Vagina (tissue), 2 donors: ENCODE results near the gene ZIC1. TPM values are rescaled to one million over a fixed set of nuclear protein-coding genes. Genes with fewer than 3 reads are reported as not detected.

Experiments used
- DNase-seq, 2 donors: peaks; one replicate each; pipeline ENCODE4 v3.0.0-alpha.2; 2017; ENCODE audit errors: extremely low spot score in 2 of 2
- H3K27ac ChIP-seq: fragments of 200-600 bp; sonication (generic); one replicate; pipeline ENCODE4 v1.5.1; 2019
- H3K27me3 ChIP-seq: fragments of 200-600 bp; sonication (generic); one replicate; pipeline ENCODE4 v1.5.1; 2019
- H3K36me3 ChIP-seq, 2 donors: fragments of 200-600 bp; sonication (generic); one replicate each; pipeline ENCODE4 v1.5.1; 2017 to 2019
- H3K4me1 ChIP-seq: fragments of 200-600 bp; sonication (generic); one replicate; pipeline ENCODE4 v1.5.1; 2019
- H3K4me3 ChIP-seq, 2 donors: fragments of 200-600 bp; sonication (generic); 1 replicate in 1 of 2; 2 replicates in 1 of 2; pipeline ENCODE4 v1.5.1; 2016 to 2019
- H3K9me3 ChIP-seq: fragments of 200-600 bp; sonication (generic); one replicate; pipeline ENCODE4 v1.5.1; 2019
- POLR2A ChIP-seq, 2 donors: fragments of 450-650 bp; IDR thresholded peaks; one replicate each; pipeline ENCODE4 v1.6.1; 2017; ENCODE audit warnings: antibody characterized with exemption in 2 of 2, mild to moderate bottlenecking in 2 of 2, moderate library complexity in 2 of 2
- POLR2AphosphoS5 ChIP-seq, 2 donors: sonication (generic); formaldehyde crosslinking; IDR thresholded peaks; one replicate each; pipeline ENCODE4 v1.9.0; 2017; ENCODE audit warnings: antibody characterized with exemption in 2 of 2, mild to moderate bottlenecking in 2 of 2, low read depth in 1 of 2; ENCODE audit not compliant: insufficient read depth in 1 of 2
- intact Hi-C: fragments of 100-400 bp; cut with DNase I; formaldehyde crosslinking; loops from one replicate; pipeline ENCODE4 v1.15.1; 2023
- total RNA-seq: library from RNA; depleted of rRNA; stranded (reverse); fragments of >200 nt; gene quantifications from one replicate; pipeline ENCODE4 v1.2.3, GENCODE V29; 2016
- TF ChIP-seq, protein P1 (sequence below), 3 experiments: fragments of 450-650 bp in 2 of 3; fragments of 200-600 bp in 1 of 3; sonication (generic) in 1 of 3; IDR thresholded peaks; one replicate each; pipeline ENCODE4 v1.5.1; 2017 to 2019; ENCODE audit warnings: antibody characterized with exemption in 3 of 3, mild to moderate bottlenecking in 2 of 3, moderate library complexity in 2 of 3

ZIC1 gene
- total RNA-seq, 1 donor from 2014 or later = not detected

DNA sequence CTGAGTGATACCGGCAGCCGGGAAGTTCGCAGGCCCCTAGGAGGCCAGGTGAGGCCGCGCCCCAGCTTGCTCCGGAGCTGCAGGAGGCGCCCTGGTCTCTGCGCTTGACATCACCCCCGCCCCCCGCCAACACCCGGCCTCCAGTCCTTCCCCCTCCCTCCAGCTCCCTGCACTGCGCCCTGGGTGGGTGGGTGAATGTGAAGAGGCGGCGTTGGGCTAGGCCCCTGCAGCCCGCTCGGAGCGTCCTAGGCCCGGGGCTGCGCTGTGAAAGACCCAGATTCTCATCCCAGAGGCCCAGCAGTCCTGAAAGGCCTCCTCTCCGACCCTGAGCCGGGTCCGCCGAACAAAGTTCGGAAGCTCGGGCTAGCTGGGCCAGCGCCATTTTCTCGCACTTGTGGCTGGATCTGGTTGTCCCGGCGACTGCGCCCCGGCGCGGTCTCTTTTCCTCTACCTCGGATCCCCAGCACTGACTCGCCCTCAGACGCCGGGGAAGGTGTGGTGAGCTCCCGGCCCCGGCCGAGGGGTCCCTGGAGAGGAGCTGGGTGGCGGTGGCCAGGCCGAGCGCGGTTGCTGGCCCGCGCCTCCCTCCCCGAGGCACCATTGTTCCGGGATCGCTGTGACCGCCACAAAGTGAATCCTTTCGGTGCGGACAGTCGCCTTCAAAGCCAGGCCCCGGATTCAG lies 15.8 kb upstream of the ZIC1 start:
- no peaks in the 10 kb centered on the region for H3K36me3 ChIP-seq
- H3K4me3 ChIP-seq = peak overlapping the region; percentile 9 to 37
- peaks cover 39% of the 10 kb centered on the region for H3K27me3 ChIP-seq
- H3K9me3 ChIP-seq = no peaks in the 10 kb centered on the region
- peaks cover 38% of the 10 kb centered on the region for H3K4me1 ChIP-seq
- DNase-seq = peak in 1 of 2 donors; percentile 64
- TF ChIP-seq POLR2A (IDR thresholded peaks at IDR 0.05) (no peak), POLR2AphosphoS5 (IDR thresholded peaks at IDR 0.05; ENCODE audit: insufficient read depth in 1 of 2, low read depth in 1 of 2) (no peak)
- TF ChIP-seq, protein P1, sequence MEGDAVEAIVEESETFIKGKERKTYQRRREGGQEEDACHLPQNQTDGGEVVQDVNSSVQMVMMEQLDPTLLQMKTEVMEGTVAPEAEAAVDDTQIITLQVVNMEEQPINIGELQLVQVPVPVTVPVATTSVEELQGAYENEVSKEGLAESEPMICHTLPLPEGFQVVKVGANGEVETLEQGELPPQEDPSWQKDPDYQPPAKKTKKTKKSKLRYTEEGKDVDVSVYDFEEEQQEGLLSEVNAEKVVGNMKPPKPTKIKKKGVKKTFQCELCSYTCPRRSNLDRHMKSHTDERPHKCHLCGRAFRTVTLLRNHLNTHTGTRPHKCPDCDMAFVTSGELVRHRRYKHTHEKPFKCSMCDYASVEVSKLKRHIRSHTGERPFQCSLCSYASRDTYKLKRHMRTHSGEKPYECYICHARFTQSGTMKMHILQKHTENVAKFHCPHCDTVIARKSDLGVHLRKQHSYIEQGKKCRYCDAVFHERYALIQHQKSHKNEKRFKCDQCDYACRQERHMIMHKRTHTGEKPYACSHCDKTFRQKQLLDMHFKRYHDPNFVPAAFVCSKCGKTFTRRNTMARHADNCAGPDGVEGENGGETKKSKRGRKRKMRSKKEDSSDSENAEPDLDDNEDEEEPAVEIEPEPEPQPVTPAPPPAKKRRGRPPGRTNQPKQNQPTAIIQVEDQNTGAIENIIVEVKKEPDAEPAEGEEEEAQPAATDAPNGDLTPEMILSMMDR (IDR thresholded peaks at IDR 0.05) = no peak
- no peak overlapping the region for H3K27ac ChIP-seq
- intact Hi-C loops = no loop called here

DNA sequence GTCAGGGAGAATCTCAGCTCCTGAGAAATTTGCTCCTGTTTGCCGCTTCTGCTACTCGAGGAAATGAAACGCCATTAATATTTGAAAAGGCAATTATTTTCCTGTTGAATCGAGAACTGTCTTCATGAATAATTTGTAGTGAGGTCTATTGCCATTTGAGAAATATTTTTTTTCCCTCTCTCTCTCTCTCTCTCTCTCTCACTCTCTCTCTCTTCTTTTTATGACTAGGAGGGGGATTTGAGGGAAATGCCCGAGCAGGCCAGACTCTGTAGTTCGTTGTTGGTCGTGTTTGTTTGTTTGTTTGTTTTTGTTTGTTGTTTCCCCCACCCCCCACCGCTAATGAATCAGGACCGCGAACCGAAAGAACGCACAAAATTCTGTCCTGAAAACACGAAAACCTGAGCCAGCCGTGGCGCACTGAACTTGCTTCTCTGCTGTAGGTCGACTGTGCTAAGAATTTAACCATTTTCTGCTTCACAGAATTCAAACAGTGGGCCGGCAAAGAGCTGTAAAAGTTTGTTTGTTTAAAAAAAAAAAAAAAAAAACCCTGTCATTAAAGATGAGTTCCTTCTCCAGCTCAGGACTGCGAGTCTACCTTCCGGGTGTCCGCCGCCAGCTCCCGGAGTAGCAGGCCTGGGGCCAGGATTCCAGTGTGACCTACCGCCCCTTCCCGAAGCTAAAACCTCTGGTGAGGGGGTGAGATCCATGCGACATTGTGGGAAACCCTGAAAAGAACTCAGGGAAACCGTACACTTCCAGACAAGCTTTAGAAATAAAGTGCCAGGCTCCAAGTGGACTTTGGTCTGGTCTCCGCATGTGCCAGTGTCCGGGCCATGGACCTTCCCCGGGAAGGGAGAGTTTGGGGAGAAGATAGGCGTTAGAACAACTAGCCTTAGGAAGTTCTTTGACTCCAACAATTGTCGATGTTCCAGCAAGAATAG lies 15.0 kb upstream of the ZIC1 start:
- peak in 1 of 2 donors; percentile 52 for DNase-seq
- H3K36me3 ChIP-seq = no peaks in the 10 kb centered on the region
- H3K4me3 ChIP-seq = peak overlapping the region; percentile 9 to 37
- TF ChIP-seq POLR2AphosphoS5 (IDR thresholded peaks at IDR 0.05; ENCODE audit: insufficient read depth in 1 of 2, low read depth in 1 of 2) (no peak), POLR2A (IDR thresholded peaks at IDR 0.05) (no peak)
- TF ChIP-seq, protein P1 (IDR thresholded peaks at IDR 0.05) = no peak
- no peak overlapping the region for H3K27ac ChIP-seq
- H3K27me3 ChIP-seq = peaks cover 39% of the 10 kb centered on the region
- no peaks in the 10 kb centered on the region for H3K9me3 ChIP-seq
- intact Hi-C loops = no loop called here
- H3K4me1 ChIP-seq = peaks cover 38% of the 10 kb centered on the region

DNA sequence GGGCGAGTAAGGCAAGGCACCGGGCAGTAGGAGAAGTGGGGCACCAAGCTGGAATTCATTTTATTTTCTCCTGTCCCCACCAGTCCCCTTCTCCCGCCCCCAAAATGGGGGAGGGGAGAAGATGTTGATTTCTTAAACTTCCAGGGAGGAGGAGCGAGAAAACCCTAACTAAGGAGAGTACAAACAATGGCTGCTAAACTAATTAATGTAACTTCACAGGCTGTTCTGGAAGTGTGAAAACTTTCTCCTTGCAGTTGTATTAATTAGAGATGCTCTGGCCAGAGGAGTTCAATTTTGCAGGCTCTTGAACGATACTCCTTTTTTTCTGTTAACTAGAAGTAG lies 14.3 kb upstream of the ZIC1 start:
- Histone ChIP-seq H3K4me3 (no peak overlapping the region), H3K9me3 (no peaks in the 10 kb centered on the region), H3K36me3 (no peaks in the 10 kb centered on the region), H3K27ac (no peak overlapping the region), H3K4me1 (peaks cover 38% of the 10 kb centered on the region), H3K27me3 (peaks cover 37% of the 10 kb centered on the region)
- TF ChIP-seq POLR2AphosphoS5 (IDR thresholded peaks at IDR 0.05; ENCODE audit: insufficient read depth in 1 of 2, low read depth in 1 of 2) = no peak
- TF ChIP-seq, protein P1 (IDR thresholded peaks at IDR 0.05) = no peak
- TF ChIP-seq POLR2A (IDR thresholded peaks at IDR 0.05) = no peak
- no peak for DNase-seq
- intact Hi-C loops = no loop called here

DNA sequence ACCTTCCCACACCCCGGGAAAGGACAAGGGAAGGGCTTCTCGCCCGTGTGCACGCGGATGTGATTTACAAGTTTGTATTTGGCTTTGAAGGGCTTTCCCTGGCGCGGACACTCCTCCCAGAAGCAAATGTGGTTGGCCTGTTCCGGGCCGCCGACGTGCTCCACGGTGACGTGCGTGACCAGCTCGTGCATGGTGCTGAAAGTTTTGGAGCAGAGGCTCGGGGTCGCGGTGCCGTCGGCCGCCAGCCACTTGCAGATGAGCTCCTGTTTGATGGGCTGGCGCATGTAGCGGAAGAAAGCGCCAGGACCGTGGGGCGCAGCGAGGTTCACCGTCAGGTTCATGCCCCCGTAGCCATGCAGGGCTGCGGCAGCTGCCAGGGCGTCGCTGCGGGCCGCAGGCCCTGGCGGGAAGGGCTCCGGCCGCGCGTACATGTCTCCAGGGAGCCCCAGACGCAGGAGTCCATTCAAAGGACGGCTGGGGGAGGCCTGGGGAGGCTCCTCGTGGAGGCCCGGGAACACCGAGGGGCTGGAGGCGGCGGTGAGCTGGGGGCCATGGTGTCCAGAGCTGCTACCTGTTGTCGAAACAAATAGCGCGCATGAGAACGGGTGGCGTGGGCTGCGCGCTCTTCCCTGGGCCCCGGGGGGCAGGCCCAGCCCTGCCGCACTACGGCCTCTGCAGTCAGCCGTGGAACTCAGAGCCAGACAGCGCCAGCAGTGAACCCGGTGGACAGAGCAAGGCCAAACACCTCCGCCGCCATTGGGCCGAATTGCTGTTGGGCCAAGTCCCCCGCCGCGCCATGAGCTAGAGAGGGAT lies 13.1 kb upstream of the ZIC1 start:
- peak in 1 of 2 donors; percentile 79 for DNase-seq
- no peak for TF ChIP-seq POLR2AphosphoS5 (IDR thresholded peaks at IDR 0.05; ENCODE audit: insufficient read depth in 1 of 2, low read depth in 1 of 2)
- TF ChIP-seq, protein P1 (IDR thresholded peaks at IDR 0.05) = no peak
- TF ChIP-seq POLR2A (IDR thresholded peaks at IDR 0.05) = no peak
- intact Hi-C loops = no loop called here
- Histone ChIP-seq H3K27me3 (peaks cover 31% of the 10 kb centered on the region), H3K4me1 (peaks cover 38% of the 10 kb centered on the region), H3K36me3 (no peaks in the 10 kb centered on the region), H3K9me3 (no peaks in the 10 kb centered on the region), H3K4me3 (no peak overlapping the region), H3K27ac (no peak overlapping the region)
